HEK293 (cell line): ENCODE measurements around the gene CDK16.

Experiments used
- CTCF ChIA-PET: fragments of 350-600 bp; formaldehyde crosslinking; extraction: SDS; loops from one replicate; lab custom pipeline; 2021; ENCODE audit warnings: antibody characterized with exemption; lab: Yijun Ruan, JAX
- POLR2A ChIA-PET: fragments of 300-600 bp; formaldehyde crosslinking; extraction: SDS; loops from one replicate; lab custom pipeline; 2020; ENCODE audit warnings: antibody characterized with exemption, inconsistent platforms; lab: Yijun Ruan, JAX
- H3K27ac ChIP-seq: fragments of 200-500 bp; sonication (Bioruptor generic); 2 replicates; pipeline ENCODE4 v1.5.1; 2014; ENCODE audit warnings: low read depth, low read length, control low read depth, inconsistent platforms; ENCODE audit errors: extremely low read depth
- H3K36me3 ChIP-seq, 2 experiments: fragments of 200-500 bp in 1 of 2; sonication (Bioruptor generic) in 1 of 2; 1 replicate in 1 of 2; 2 replicates in 1 of 2; pipeline ENCODE4 v1.5.1; 2014 to 2017; ENCODE audit warnings: inconsistent platforms in 2 of 2, low read length in 2 of 2; ENCODE audit not compliant: control insufficient read depth in 2 of 2, insufficient read depth in 1 of 2
- H3K4me1 ChIP-seq: fragments of 200-500 bp; sonication (Bioruptor generic); 2 replicates; pipeline ENCODE4 v1.5.1; 2014; ENCODE audit warnings: mild to moderate bottlenecking, low read length, inconsistent platforms; ENCODE audit not compliant: control insufficient read depth, insufficient read depth
- H3K4me3 ChIP-seq: 2 replicates; pipeline ENCODE4 v1.5.1; 2011; ENCODE audit warnings: low read depth, mild to moderate bottlenecking, control low read depth, low read length, moderate library complexity
- H3K9me3 ChIP-seq: fragments of 200-500 bp; sonication (Bioruptor generic); 2 replicates; pipeline ENCODE4 v1.5.1; 2014; ENCODE audit warnings: low read depth, low read length, inconsistent platforms; ENCODE audit not compliant: control insufficient read depth, insufficient read depth
- GLI4 ChIP-seq: fragments of 450-650 bp; formaldehyde crosslinking; IDR thresholded peaks from 2 replicates; pipeline ENCODE4 v1.5.1; 2016; ENCODE audit warnings: missing biosample characterization, missing genetic modification characterization
- GLIS1 ChIP-seq: fragments of 450-650 bp; formaldehyde crosslinking; IDR thresholded peaks from 2 replicates; pipeline ENCODE4 v1.5.1; 2016; ENCODE audit warnings: missing biosample characterization, missing genetic modification characterization
- HOXC10 ChIP-seq: sonication (generic); formaldehyde crosslinking; IDR thresholded peaks from 2 replicates; pipeline ENCODE4 v1.8.1; 2023; ENCODE audit warnings: mild to moderate bottlenecking, missing genetic modification reagents
- INSM2 ChIP-seq: fragments of 450-650 bp; formaldehyde crosslinking; IDR thresholded peaks from 2 replicates; pipeline ENCODE4 v1.5.1; 2016; ENCODE audit warnings: missing biosample characterization, missing genetic modification characterization
- SCRT2 ChIP-seq: fragments of 450-650 bp; formaldehyde crosslinking; IDR thresholded peaks from 2 replicates; pipeline ENCODE4 v1.5.1; 2016; ENCODE audit warnings: missing biosample characterization, missing genetic modification characterization
- YY2 ChIP-seq: fragments of 450-650 bp; formaldehyde crosslinking; IDR thresholded peaks from 2 replicates; pipeline ENCODE4 v1.5.1; 2016; ENCODE audit warnings: missing biosample characterization, missing genetic modification characterization
- ZBTB1 ChIP-seq: fragments of 450-650 bp; formaldehyde crosslinking; IDR thresholded peaks from 2 replicates; pipeline ENCODE4 v1.5.1; 2016; ENCODE audit warnings: missing biosample characterization, missing genetic modification characterization
- ZEB2 ChIP-seq: fragments of 450-650 bp; formaldehyde crosslinking; IDR thresholded peaks from 2 replicates; pipeline ENCODE4 v1.5.1; 2016; ENCODE audit warnings: missing biosample characterization, missing genetic modification characterization
- ZNF174 ChIP-seq: fragments of 450-650 bp; formaldehyde crosslinking; IDR thresholded peaks from 2 replicates; pipeline ENCODE4 v1.5.0; 2017; ENCODE audit warnings: missing biosample characterization, mild to moderate bottlenecking, missing genetic modification characterization
- ZNF280C ChIP-seq: fragments of 450-650 bp; formaldehyde crosslinking; IDR thresholded peaks from 2 replicates; pipeline ENCODE4 v1.5.1; 2016; ENCODE audit warnings: missing biosample characterization, missing genetic modification characterization
- ZNF423 ChIP-seq: fragments of 450-650 bp; formaldehyde crosslinking; IDR thresholded peaks from 2 replicates; pipeline ENCODE4 v1.5.1; 2016; ENCODE audit warnings: missing biosample characterization, missing genetic modification characterization
- ZNF488 ChIP-seq: fragments of 450-650 bp; formaldehyde crosslinking; IDR thresholded peaks from 2 replicates; pipeline ENCODE4 v1.5.1; 2016; ENCODE audit warnings: missing biosample characterization, missing genetic modification characterization
- ZNF513 ChIP-seq: fragments of 450-650 bp; IDR thresholded peaks from 2 replicates; pipeline ENCODE4 v1.5.1; 2018; ENCODE audit warnings: missing biosample characterization, missing genetic modification characterization
- ZNF514 ChIP-seq: fragments of 450-650 bp; formaldehyde crosslinking; IDR thresholded peaks from 2 replicates; pipeline ENCODE4 v1.5.1; 2016; ENCODE audit warnings: missing biosample characterization, missing genetic modification characterization
- ZNF529 ChIP-seq: fragments of 450-650 bp; formaldehyde crosslinking; IDR thresholded peaks from 2 replicates; pipeline ENCODE4 v1.5.1; 2017; ENCODE audit warnings: missing genetic modification characterization, missing biosample characterization; ENCODE audit not compliant: insufficient replicate concordance
- ZNF639 ChIP-seq: fragments of 450-650 bp; formaldehyde crosslinking; IDR thresholded peaks from 2 replicates; pipeline ENCODE4 v1.5.1; 2016; ENCODE audit warnings: missing biosample characterization, missing genetic modification characterization
- ZNF658 ChIP-seq: fragments of 450-650 bp; formaldehyde crosslinking; IDR thresholded peaks from 2 replicates; pipeline ENCODE4; 2016; ENCODE audit warnings: missing biosample characterization, missing genetic modification characterization
- ZNF776 ChIP-seq: fragments of 450-650 bp; formaldehyde crosslinking; IDR thresholded peaks from 2 replicates; pipeline ENCODE4 v1.5.0; 2017; ENCODE audit warnings: missing biosample characterization, missing genetic modification characterization, borderline replicate concordance
- ZSCAN4 ChIP-seq: fragments of 450-650 bp; formaldehyde crosslinking; IDR thresholded peaks from 2 replicates; pipeline ENCODE4 v1.5.1; 2017; ENCODE audit warnings: missing biosample characterization, missing genetic modification characterization

The CDK16 gene

GRCh38 chrX:47242321-47242720 is 23.8 kb downstream of the CDK16 start (continued):
- TF ChIP-seq ZNF280C (tag by site-specific recombination): no peak
- no peak for TF ChIP-seq ZNF658 (tag by site-specific recombination)
- no peak for TF ChIP-seq ZNF514 (tag by site-specific recombination)

GRCh38 chrX:47243351-47243750 is 24.9 kb downstream of the CDK16 start:
- Histone ChIP-seq H3K27ac (0 out of 2 replicates have a peak overlapping the region, but pooled peaks have one; percentile 27), H3K4me3 (no peak overlapping the region), H3K9me3 (no peaks in the 10 kb centered on the region), H3K4me1 (no peaks in the 10 kb centered on the region), H3K36me3 (peaks cover 30 to 92% of the 10 kb centered on the region in 2 experiments)
- POLR2A ChIA-PET: no interaction called here
- CTCF ChIA-PET: no interaction called here
- no peak for TF ChIP-seq ZEB2 (tag by site-specific recombination)
- TF ChIP-seq YY2 (tag by site-specific recombination): no peak
- TF ChIP-seq ZNF639 (tag by site-specific recombination): no peak
- no peak for TF ChIP-seq ZBTB1 (tag by site-specific recombination)
- TF ChIP-seq HOXC10 (CRISPR knock-in tag): no peak
- no peak for TF ChIP-seq SCRT2 (tag by site-specific recombination)
- no peak for TF ChIP-seq ZNF658 (tag by site-specific recombination)
- TF ChIP-seq ZNF529 (tag by site-specific recombination): no peak
- no peak for TF ChIP-seq INSM2 (tag by site-specific recombination)
- TF ChIP-seq GLIS1: no peak
- no peak for TF ChIP-seq ZNF174 (tag by site-specific recombination)
- TF ChIP-seq ZNF423 (tag by site-specific recombination): no peak
- no peak for TF ChIP-seq ZNF776
- TF ChIP-seq GLI4 (tag by site-specific recombination): no peak
- TF ChIP-seq ZNF513 (tag by site-specific recombination): no peak
- TF ChIP-seq ZSCAN4 (tag by site-specific recombination): no peak
- no peak for TF ChIP-seq ZNF488 (tag by site-specific recombination)
